HEK293T (cell line): ENCODE measurements around the gene UGT1A6.

ENCODE experiments used
- CTCF ChIA-PET: fragments of 350-600 bp; formaldehyde crosslinking; extraction: SDS; loops from one replicate; lab custom pipeline; 2021; ENCODE audit warnings: antibody characterized with exemption, inconsistent platforms; lab: Yijun Ruan, JAX
- POLR2A ChIA-PET: fragments of 350-600 bp; formaldehyde crosslinking; extraction: SDS; loops from one replicate; lab custom pipeline; 2020; ENCODE audit warnings: antibody characterized with exemption, inconsistent platforms; lab: Yijun Ruan, JAX
- DNase-seq: peaks from one replicate; pipeline ENCODE4 v3.0.0; 2012; ENCODE audit warnings: mixed read lengths; ENCODE audit errors: extremely low spot score
- ARNT ChIP-seq: fragments of 450-650 bp; IDR thresholded peaks from 2 replicates; pipeline ENCODE4 v1.6.1; 2017; ENCODE audit warnings: mild to moderate bottlenecking
- BHLHE40 ChIP-seq: fragments of 450-650 bp; IDR thresholded peaks from 2 replicates; pipeline ENCODE4 v1.6.1; 2016; ENCODE audit warnings: mild to moderate bottlenecking, moderate library complexity, borderline replicate concordance
- CTBP1 ChIP-seq: fragments of 450-650 bp; IDR thresholded peaks from 2 replicates; pipeline ENCODE4 v1.6.1; 2016; ENCODE audit warnings: borderline replicate concordance
- ELF4 ChIP-seq: fragments of 450-650 bp; IDR thresholded peaks from 2 replicates; pipeline ENCODE4 v1.6.1; 2017; ENCODE audit warnings: antibody characterized with exemption
- FOXA1 ChIP-seq: fragments of 450-650 bp; IDR thresholded peaks from 2 replicates; pipeline ENCODE4 v1.6.1; 2016; ENCODE audit warnings: mild to moderate bottlenecking
- FOXK2 ChIP-seq: fragments of 450-650 bp; IDR thresholded peaks from 2 replicates; pipeline ENCODE4 v1.6.1; 2016; ENCODE audit warnings: mild to moderate bottlenecking
- FOXM1 ChIP-seq: fragments of 450-650 bp; IDR thresholded peaks from 2 replicates; pipeline ENCODE4 v1.6.1; 2017; ENCODE audit warnings: mild to moderate bottlenecking, borderline replicate concordance
- HDGF ChIP-seq: fragments of 450-650 bp; IDR thresholded peaks from 2 replicates; pipeline ENCODE4 v1.6.1; 2017; ENCODE audit warnings: antibody characterized with exemption, borderline replicate concordance
- L3MBTL2 ChIP-seq: fragments of 450-650 bp; conservative IDR thresholded peaks from 2 replicates; pipeline ENCODE4 v1.6.1; 2016; ENCODE audit warnings: mild to moderate bottlenecking
- LEF1 ChIP-seq: fragments of 450-650 bp; IDR thresholded peaks from 2 replicates; pipeline ENCODE4 v1.6.1; 2017; ENCODE audit warnings: mild to moderate bottlenecking, borderline replicate concordance
- NFRKB ChIP-seq: fragments of 450-650 bp; IDR thresholded peaks from 2 replicates; pipeline ENCODE4 v1.6.1; 2016; ENCODE audit warnings: mild to moderate bottlenecking, moderate library complexity
- SP1 ChIP-seq: fragments of 450-650 bp; IDR thresholded peaks from 2 replicates; pipeline ENCODE4 v1.6.1; 2017
- SUZ12 ChIP-seq: fragments of 450-650 bp; IDR thresholded peaks from 2 replicates; pipeline ENCODE4 v1.6.1; 2016; ENCODE audit warnings: mild to moderate bottlenecking
- TARDBP ChIP-seq: fragments of 450-650 bp; IDR thresholded peaks from 2 replicates; pipeline ENCODE4 v1.6.1; 2016
- ZNF384 ChIP-seq: fragments of 450-650 bp; IDR thresholded peaks from 2 replicates; pipeline ENCODE4 v1.6.1; 2016
- TF ChIP-seq, protein P1 (sequence below): fragments of 450-650 bp; IDR thresholded peaks from 2 replicates; pipeline ENCODE4 v1.6.1; 2016

The UGT1A6 gene

DNA sequence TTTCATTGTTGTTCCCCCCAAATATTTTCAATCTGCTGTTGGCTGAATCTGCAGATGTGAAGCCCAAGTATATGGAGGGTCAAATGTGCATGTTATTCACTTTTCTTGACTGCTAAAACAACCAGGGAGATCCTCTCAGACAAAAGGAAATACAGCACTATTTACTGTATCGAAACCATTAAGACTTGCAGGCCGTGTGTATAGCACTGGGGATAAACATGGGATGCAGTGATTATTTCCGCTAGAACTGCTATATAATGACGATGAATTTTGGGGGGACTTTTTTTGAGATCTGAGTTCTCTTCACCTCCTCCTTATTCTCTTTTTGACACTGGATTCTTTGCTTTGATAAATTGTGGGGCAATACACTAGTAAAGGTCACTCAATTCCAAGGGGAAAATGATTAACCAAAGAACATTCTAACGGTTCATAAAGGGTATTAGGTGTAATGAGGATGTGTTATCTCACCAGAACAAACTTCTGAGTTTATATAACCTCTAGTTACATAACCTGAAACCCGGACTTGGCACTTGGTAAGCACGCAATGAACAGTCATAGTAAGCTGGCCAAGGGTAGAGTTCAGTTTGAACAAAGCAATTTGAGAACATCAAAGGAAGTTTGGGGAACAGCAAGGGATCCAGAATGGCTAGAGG lies 63.9 kb downstream of the UGT1A6 start:
- POLR2A ChIA-PET = no interaction called here
- TF ChIP-seq ARNT (no peak), ZNF384 (no peak), SP1 (no peak), CTBP1 (no peak), FOXA1 (no peak), SUZ12 (no peak), HDGF (no peak), BHLHE40 (no peak), ELF4 (no peak), NFRKB (no peak), FOXK2 (no peak), L3MBTL2 (no peak), TARDBP (no peak), FOXM1 (no peak)
- TF ChIP-seq, protein P1, sequence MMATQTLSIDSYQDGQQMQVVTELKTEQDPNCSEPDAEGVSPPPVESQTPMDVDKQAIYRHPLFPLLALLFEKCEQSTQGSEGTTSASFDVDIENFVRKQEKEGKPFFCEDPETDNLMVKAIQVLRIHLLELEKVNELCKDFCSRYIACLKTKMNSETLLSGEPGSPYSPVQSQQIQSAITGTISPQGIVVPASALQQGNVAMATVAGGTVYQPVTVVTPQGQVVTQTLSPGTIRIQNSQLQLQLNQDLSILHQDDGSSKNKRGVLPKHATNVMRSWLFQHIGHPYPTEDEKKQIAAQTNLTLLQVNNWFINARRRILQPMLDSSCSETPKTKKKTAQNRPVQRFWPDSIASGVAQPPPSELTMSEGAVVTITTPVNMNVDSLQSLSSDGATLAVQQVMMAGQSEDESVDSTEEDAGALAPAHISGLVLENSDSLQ = no peak
- DNase-seq = no peak
- CTCF ChIA-PET = no interaction called here

DNA sequence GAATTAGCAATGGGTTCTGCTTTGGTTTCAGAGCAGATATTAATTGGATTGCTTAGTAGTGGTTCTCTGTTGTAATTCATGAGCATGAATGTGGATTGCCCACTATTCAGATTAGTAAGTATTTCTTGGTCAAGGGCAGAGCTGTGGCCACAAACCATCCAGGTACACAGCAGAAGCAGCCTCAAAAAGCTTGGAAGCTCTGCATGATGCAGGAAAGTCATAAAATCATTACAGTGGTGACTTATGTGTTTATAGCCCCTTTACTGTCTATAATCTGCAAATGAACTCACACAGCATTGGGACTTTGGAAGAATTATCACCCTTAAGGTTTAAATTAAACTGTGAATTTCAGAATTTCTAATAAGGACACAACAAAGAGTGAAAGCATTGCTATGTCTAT lies 65.5 kb downstream of the UGT1A6 start:
- ChIA-PET POLR2A (no interaction called here), CTCF (no interaction called here)
- no peak for DNase-seq
- TF ChIP-seq FOXK2 (no peak), NFRKB (no peak), HDGF (no peak), LEF1 (no peak), ARNT (no peak), TARDBP (no peak), FOXA1 (no peak), ELF4 (no peak), ZNF384 (no peak), BHLHE40 (no peak), FOXM1 (no peak), CTBP1 (no peak), SUZ12 (no peak), SP1 (no peak), L3MBTL2 (no peak)
- TF ChIP-seq, protein P1 = no peak

DNA sequence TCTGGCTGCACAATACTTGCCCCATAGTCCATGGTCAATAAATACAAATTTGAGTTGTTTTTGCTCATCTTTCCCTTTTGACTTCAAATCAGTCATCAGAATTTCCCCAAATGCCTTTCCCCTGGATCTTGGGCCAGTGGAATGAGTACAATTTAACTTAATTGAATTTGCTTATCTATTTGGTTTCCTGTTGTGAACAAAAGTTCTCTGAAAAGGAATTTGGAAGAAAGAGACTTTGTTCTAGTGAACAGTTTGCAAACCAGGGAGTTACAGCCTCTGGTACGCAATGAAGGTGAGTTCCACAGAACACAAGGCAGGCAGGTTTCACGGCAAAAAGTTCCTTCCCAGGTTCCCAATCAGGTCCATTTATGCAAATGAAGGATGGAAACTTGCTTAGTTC lies 66.2 kb downstream of the UGT1A6 start:
- POLR2A ChIA-PET = no interaction called here
- DNase-seq = no peak
- TF ChIP-seq TARDBP (no peak), L3MBTL2 (no peak), FOXM1 (no peak), ZNF384 (no peak), NFRKB (no peak), FOXK2 (no peak), CTBP1 (no peak), HDGF (no peak), LEF1 (no peak), ARNT (no peak), SP1 (no peak), BHLHE40 (no peak), SUZ12 (no peak), FOXA1 (no peak), ELF4 (no peak)
- TF ChIP-seq, protein P1 = no peak
- CTCF ChIA-PET = no interaction called here

GRCh38 chr2:233760043-233760442 lies 67.4 kb downstream of the UGT1A6 start, which contains the start of gene UGT1A1:
TSS of gene UGT1A1 (plus strand) at chr2:233760270. CDS start at chr2:233760288, 18 bp downstream.
- no peak for DNase-seq
- CTCF ChIA-PET = no interaction called here
- TF ChIP-seq HDGF (no peak), FOXK2 (no peak), FOXA1 (no peak)
- POLR2A ChIA-PET = no interaction called here

GRCh38 chr2:233761040-233761769 lies 68.5 kb downstream of the UGT1A6 start:
- POLR2A ChIA-PET = no interaction called here
- DNase-seq = no peak
- CTCF ChIA-PET = no interaction called here

GRCh38 chr2:233764264-233764663 lies 71.6 kb downstream of the UGT1A6 start:
- ChIA-PET CTCF (no interaction called here), POLR2A (no interaction called here)
- no peak for DNase-seq
- no peak for TF ChIP-seq TARDBP
- TF ChIP-seq FOXA1 = no peak
- TF ChIP-seq ELF4 = no peak
- no peak for TF ChIP-seq L3MBTL2
- no peak for TF ChIP-seq BHLHE40
- TF ChIP-seq FOXM1 = no peak
- TF ChIP-seq NFRKB = no peak
- TF ChIP-seq SUZ12 = no peak
- no peak for TF ChIP-seq ZNF384
- TF ChIP-seq HDGF = no peak
- no peak for TF ChIP-seq FOXK2
- no peak for TF ChIP-seq LEF1

More at GRCh38 chr2:233761040-233761769, 68.5 kb downstream of the UGT1A6 start:
- TF ChIP-seq HDGF = no peak
